Breast epithelium (tissue), 4 donors: ENCODE measurements around the gene FAM20C. TPM values are rescaled to one million over a fixed set of nuclear protein-coding genes. Genes with fewer than 3 reads are reported as not detected.
"Not testable (repeated sequence)": the region's sequence is repeated elsewhere in the genome, so short reads cannot be mapped to it uniquely, and the experiment has no call there.

Experiments
- DNase-seq, 2 donors: peaks; one replicate each; pipeline ENCODE4 v3.0.0-alpha.2; 2019; ENCODE audit warnings: low spot score in 2 of 2
- H3K27ac ChIP-seq, 2 donors: fragments of 200-600 bp; sonication (generic) in 1 of 2; one replicate each; pipeline ENCODE4 v1.5.1; 2016 to 2019; ENCODE audit warnings: mild to moderate bottlenecking in 1 of 2
- H3K27me3 ChIP-seq, 2 donors: fragments of 200-600 bp; sonication (generic) in 1 of 2; one replicate each; pipeline versions ENCODE4 v1.5.1 to v1.6.0; 2017 to 2019; ENCODE audit warnings: control low read depth in 1 of 2, mild to moderate bottlenecking in 1 of 2
- H3K36me3 ChIP-seq: fragments of 200-600 bp; one replicate; pipeline ENCODE4 v1.5.1; 2019
- H3K4me1 ChIP-seq, 2 donors: fragments of 200-600 bp; sonication (generic); one replicate each; pipeline ENCODE4 v1.5.1; 2016 to 2019; ENCODE audit warnings: control low read depth in 1 of 2
- H3K4me3 ChIP-seq, 3 donors: fragments of 200-600 bp; sonication (generic); 1 replicate in 2 of 3; 2 replicates in 1 of 3; pipeline ENCODE4 v1.5.1; 2016 to 2019; ENCODE audit warnings: mild to moderate bottlenecking in 3 of 3, moderate library complexity in 2 of 3
- H3K9me3 ChIP-seq, 2 donors: fragments of 200-600 bp; sonication (generic) in 1 of 2; one replicate each; pipeline ENCODE4 v1.5.1; 2016 to 2019; ENCODE audit warnings: control low read depth in 1 of 2
- CTCF ChIP-seq, 3 donors: fragments of 450-650 bp; IDR thresholded peaks; one replicate each; pipeline ENCODE4 v1.5.1; 2016 to 2017; ENCODE audit warnings: antibody characterized with exemption in 3 of 3, mild to moderate bottlenecking in 3 of 3, moderate library complexity in 3 of 3
- POLR2A ChIP-seq: fragments of 450-650 bp; IDR thresholded peaks from one replicate; pipeline ENCODE4 v1.6.1; 2016; ENCODE audit warnings: antibody characterized with exemption, mild to moderate bottlenecking, moderate library complexity
- POLR2AphosphoS5 ChIP-seq, 3 donors: sonication (generic); formaldehyde crosslinking; IDR thresholded peaks; one replicate each; pipeline ENCODE4 v1.6.1; 2017; ENCODE audit warnings: antibody characterized with exemption in 3 of 3
- intact Hi-C: fragments of 100-400 bp; cut with DNase I; formaldehyde crosslinking; loops from one replicate; pipeline ENCODE4 v1.15.1; 2023; ENCODE audit warnings: low total_unique reads
- total RNA-seq, 3 donors: library from RNA; depleted of rRNA; stranded (reverse); fragments of >200 nt; gene quantifications; one replicate each; pipeline ENCODE4 v1.1.0, GENCODE V29; 2016

The FAM20C gene
- total RNA-seq, 3 donors from 2014 or later: 30.7 to 73.7 (median 71.0) TPM

GRCh38 chr7:263483-264351 lies 71.3 kb downstream of the FAM20C start:
- H3K27me3 ChIP-seq, H3K4me1 ChIP-seq, intact Hi-C loops, DNase-seq, H3K4me3 ChIP-seq: not testable (repeated sequence)
- peaks cover 21% of the 10 kb centered on the region for H3K36me3 ChIP-seq
- H3K9me3 ChIP-seq: peaks cover 4 to 14% of the 10 kb centered on the region in 2 donors
- peak overlapping the region; percentile 20 to 75 for H3K27ac ChIP-seq

GRCh38 chr7:264541-265191 lies 72.3 kb downstream of the FAM20C start:
- TF ChIP-seq POLR2AphosphoS5 (IDR thresholded peaks at IDR 0.05): no peak
- no peak for TF ChIP-seq CTCF (IDR thresholded peaks at IDR 0.05)
- TF ChIP-seq POLR2A: no peak
- DNase-seq: peak in 1 of 2 donors; percentile 43
- H3K4me3 ChIP-seq: peak overlapping the region in 2 of 3 donors; percentile 29 to 47
- peak overlapping the region; percentile 74 to 75 for H3K27ac ChIP-seq
- no peaks in the 10 kb centered on the region for H3K27me3 ChIP-seq
- intact Hi-C loops: no loop called here
- peaks cover 4 to 14% of the 10 kb centered on the region in 2 donors for H3K9me3 ChIP-seq
- H3K36me3 ChIP-seq: peaks cover 15% of the 10 kb centered on the region
- no peaks in the 10 kb centered on the region for H3K4me1 ChIP-seq

- H3K9me3 ChIP-seq: peaks cover 4 to 13% of the 10 kb centered on the region in 2 donors
Observed at GRCh38 chr7:265192-265997, 73.0 kb downstream of the FAM20C start.

GRCh38 chr7:265998-266850 lies 73.9 kb downstream of the FAM20C start:
- no peak overlapping the region for H3K4me3 ChIP-seq

More at GRCh38 chr7:265192-265997, 73.0 kb downstream of the FAM20C start:
- DNase-seq: no peak
- intact Hi-C loops: no loop called here
- H3K4me1 ChIP-seq: no peaks in the 10 kb centered on the region
- no peak for TF ChIP-seq POLR2AphosphoS5 (IDR thresholded peaks at IDR 0.05)
- TF ChIP-seq POLR2A: no peak
- TF ChIP-seq CTCF (IDR thresholded peaks at IDR 0.05): no peak
- peaks cover 7% of the 10 kb centered on the region for H3K36me3 ChIP-seq
- peak overlapping the region; percentile 74 to 75 for H3K27ac ChIP-seq
- H3K4me3 ChIP-seq: peak overlapping the region in 2 of 3 donors; percentile 29 to 47
- no peaks in the 10 kb centered on the region for H3K27me3 ChIP-seq

More at GRCh38 chr7:265998-266850, 73.9 kb downstream of the FAM20C start:
- Histone ChIP-seq H3K27ac (no peak overlapping the region), H3K9me3 (peaks cover 4% of the 10 kb centered on the region in 2 donors), H3K4me1 (no peaks in the 10 kb centered on the region), H3K27me3 (no peaks in the 10 kb centered on the region), H3K36me3 (no peaks in the 10 kb centered on the region)
- DNase-seq: no peak
- no peak for TF ChIP-seq CTCF (IDR thresholded peaks at IDR 0.05)
- intact Hi-C loops: no loop called here
